ENCODE data around the gene COL7A1.
A peak's percentile ranks its signal among the peaks of the same experiment; 100 is the strongest.

Gene COL7A1

GRCh38 chr3:48567090-48567489, 28.0 kb downstream of the COL7A1 start:
- TF ChIP-seq GATA2 (IDR thresholded peaks at IDR 0.05; ENCODE audit: low read depth, low read length): no peak

DNA sequence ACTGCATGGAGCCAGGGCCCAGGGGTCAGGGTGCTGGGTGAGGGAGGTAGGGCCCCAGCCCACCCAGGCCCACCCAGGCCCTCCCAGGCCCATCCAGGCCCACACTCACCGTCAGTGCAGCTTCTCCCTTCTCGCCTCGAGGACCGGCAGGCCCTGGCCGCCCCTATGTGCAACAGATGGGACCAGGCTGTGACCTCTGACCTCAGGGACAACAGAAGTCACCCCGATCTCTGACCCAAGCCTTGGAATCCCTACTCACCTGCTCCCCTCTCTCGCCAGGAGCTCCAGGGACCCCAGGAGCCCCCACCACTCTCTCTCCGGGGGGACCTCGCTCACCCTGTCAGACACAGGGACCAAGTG, 28.7 kb downstream of the COL7A1 start:
- no peak for TF ChIP-seq GATA2 (IDR thresholded peaks at IDR 0.05; ENCODE audit: low read depth, low read length)
- TF ChIP-seq GATA3 (IDR thresholded peaks at IDR 0.05; ENCODE audit: low read depth, low read length): no peak

GRCh38 chr3:48565591-48566400, 29.3 kb downstream of the COL7A1 start:
- TF ChIP-seq GATA3 (IDR thresholded peaks at IDR 0.05; ENCODE audit: low read depth, low read length): no peak
- no peak for TF ChIP-seq GATA2 (IDR thresholded peaks at IDR 0.05; ENCODE audit: low read depth, low read length)

- TF ChIP-seq GATA2 (IDR thresholded peaks at IDR 0.05; ENCODE audit: low read depth, low read length) (no peak), GATA3 (IDR thresholded peaks at IDR 0.05; ENCODE audit: low read depth, low read length) (no peak)
Observed at GRCh38 chr3:48565186-48565585, 29.9 kb downstream of the COL7A1 start.

GRCh38 chr3:48564667-48565066, 30.5 kb downstream of the COL7A1 start:
- TF ChIP-seq GATA2 (IDR thresholded peaks at IDR 0.05; ENCODE audit: low read depth, low read length): no peak
- no peak for TF ChIP-seq GATA3 (IDR thresholded peaks at IDR 0.05; ENCODE audit: low read depth, low read length)

DNA sequence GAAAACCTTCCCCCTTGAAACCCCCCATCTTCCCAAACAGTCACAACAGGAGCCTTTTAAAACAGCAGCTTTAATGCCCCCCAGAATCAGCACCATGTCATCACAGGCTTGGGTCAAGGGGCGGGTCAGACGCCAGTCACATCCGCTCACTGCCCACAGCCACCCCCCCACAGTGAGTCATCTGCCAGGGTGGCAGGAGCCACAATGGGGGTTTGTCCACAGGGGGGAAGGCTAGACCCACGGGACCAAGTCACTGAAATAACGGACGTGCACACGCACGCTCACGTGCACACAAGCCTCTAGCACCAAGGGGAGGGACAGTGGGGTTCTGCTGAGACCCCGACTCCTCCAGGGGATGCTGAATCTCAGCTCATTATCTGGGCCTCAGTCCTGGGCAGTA, 31.1 kb downstream of the COL7A1 start:
- TF ChIP-seq GATA2 (IDR thresholded peaks at IDR 0.05; ENCODE audit: low read depth, low read length) (no peak), GATA3 (IDR thresholded peaks at IDR 0.05; ENCODE audit: low read depth, low read length) (no peak)

- TF ChIP-seq GATA2 (IDR thresholded peaks at IDR 0.05; ENCODE audit: low read depth, low read length) (no peak), GATA3 (IDR thresholded peaks at IDR 0.05; ENCODE audit: low read depth, low read length) (no peak)
Observed at GRCh38 chr3:48563382-48563918, 31.7 kb downstream of the COL7A1 start, which contains the start of gene UCN2. Gene UCN2 (minus strand): TSS chr3:48563781. CDS start chr3:48563124, 657 bp downstream.

DNA sequence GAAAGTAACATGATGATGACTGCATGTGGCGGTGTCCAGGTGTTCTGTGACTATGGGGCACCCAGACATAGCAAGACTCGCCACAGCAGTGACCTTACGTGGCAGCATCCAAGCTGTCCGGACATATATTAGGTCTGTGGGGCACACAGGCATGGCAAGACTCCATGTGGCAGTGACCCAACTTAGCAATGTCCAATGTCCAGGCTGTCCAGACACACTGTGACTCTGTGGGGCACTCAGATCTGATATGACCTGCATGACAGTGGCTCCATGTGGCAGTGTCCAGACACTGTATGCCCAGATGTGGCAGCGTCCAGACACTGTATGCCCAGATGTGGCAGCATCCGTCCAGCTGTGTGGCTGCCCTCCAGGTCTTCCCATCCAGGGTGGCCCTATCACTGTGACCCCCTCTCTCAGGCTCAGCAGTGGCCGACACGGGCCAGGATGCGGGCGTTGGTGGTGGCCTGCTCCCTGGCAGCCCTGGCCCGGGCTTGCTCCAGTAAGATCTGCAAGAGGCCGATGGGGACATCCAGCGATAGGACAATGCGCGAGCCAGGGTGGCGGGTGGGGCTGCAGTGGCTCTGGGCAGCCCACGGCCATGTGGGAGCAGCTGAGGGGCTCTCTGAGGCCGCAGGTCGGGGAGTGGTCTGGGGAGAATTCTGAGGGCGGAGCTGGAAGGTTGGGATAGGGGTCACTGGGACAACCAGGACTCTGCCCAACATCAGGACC, 32.6 kb downstream of the COL7A1 start:
- no peak for TF ChIP-seq GATA3 (IDR thresholded peaks at IDR 0.05; ENCODE audit: low read depth, low read length)
- TF ChIP-seq GATA2 (IDR thresholded peaks at IDR 0.05; ENCODE audit: low read depth, low read length): no peak

DNA sequence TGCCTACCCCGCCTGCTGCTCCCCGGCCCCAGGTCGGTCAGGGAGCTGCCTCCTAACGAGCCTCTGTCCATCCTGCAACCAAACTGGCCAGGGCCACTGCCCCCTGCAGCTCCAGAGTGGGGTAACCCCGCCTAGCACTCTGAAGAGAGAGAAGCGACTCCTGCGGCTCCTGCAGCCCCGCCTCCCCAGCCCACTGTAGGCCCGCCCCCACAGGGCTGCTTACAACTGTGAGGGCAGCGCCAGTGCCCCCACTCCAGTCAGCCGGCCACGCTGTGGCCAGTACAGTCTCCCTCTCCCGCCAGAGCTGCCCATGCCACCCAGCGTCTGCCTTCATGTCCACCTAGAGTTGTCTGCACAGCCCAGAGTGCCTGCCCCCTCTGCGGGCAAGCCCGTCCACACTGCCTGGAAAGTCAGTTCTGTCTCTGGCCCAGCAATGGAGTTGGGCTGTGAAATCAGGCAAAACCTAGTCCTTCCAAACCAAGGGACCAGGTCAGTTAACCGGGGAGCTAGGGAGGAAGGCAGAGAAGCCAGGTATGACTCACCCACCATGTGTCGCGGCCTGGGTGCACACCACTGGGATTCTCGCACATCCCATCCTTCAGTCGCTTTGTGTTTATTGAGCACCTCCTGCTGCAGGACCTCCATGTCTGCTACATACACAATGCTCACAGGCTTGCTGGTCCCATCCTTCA, 33.9 kb downstream of the COL7A1 start:
- TF ChIP-seq GATA3 (IDR thresholded peaks at IDR 0.05; ENCODE audit: low read depth, low read length) (no peak), GATA2 (IDR thresholded peaks at IDR 0.05; ENCODE audit: low read depth, low read length) (no peak)

DNA sequence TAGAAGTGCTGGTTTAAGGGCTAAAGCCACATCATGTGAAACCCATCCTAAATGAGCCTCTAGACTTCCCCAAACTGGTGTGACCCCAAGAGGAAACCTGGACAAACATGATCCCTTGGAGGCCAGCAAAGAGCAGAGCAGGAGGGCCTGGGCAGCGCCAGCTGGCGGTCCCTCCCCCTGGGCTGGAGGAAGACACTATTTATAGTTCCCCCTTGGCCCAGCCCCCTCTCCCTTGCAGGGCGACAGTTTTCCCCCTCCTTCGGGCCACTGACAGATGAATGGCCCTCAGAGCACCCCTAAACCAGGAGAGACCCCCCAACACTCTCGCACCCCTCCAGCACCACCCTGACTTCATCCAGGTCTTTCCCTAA, 34.5 kb downstream of the COL7A1 start:
- TF ChIP-seq GATA3 (IDR thresholded peaks at IDR 0.05; ENCODE audit: low read depth, low read length) (no peak), GATA2 (IDR thresholded peaks at IDR 0.05; ENCODE audit: low read depth, low read length) (no peak)

- peak; percentile 64 for TF ChIP-seq GATA2 (IDR thresholded peaks at IDR 0.05; ENCODE audit: low read depth, low read length)
- TF ChIP-seq GATA3 (IDR thresholded peaks at IDR 0.05; ENCODE audit: low read depth, low read length): no peak
Observed at GRCh38 chr3:48558493-48559134, 36.5 kb downstream of the COL7A1 start.

- no peak for TF ChIP-seq GATA3 (IDR thresholded peaks at IDR 0.05; ENCODE audit: low read depth, low read length)
- TF ChIP-seq GATA2 (IDR thresholded peaks at IDR 0.05; ENCODE audit: low read depth, low read length): no peak
Observed at GRCh38 chr3:48556796-48557626, 38.1 kb downstream of the COL7A1 start, which contains the start of gene PFKFB4. Gene PFKFB4 (minus strand): TSS chr3:48556803. CDS start chr3:48556777, 26 bp downstream.

Measured in SH-SY5Y (cell line).